ENCODE measurements around the gene RNF121. TPM values are rescaled to one million over a fixed set of nuclear protein-coding genes. Genes with fewer than 3 reads are reported as not detected.

RNF121 gene
- total RNA-seq, 2 donors from 2014 or later, result 17.9 to 24.4 TPM

DNA sequence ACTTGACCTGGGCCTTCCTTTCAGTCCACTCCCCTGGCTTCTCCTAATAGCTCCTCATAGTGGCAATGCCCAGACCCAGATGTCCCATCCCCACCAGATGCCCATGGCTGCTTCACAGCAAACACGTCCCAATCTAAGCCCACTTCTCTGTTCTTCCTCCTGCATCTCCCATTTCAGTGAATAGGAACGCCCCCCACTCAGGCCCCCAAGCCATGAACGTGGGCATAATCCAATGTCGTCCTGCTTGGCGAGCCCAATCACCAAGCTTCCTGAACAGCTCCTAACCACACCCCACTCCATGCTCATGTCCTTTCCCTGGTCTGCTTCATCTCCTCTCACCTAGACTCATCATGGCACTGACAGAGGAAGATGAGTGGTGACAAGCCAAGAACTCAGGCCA lies 78.7 kb downstream of the RNF121 start:
- 81 to 89% methylated on average over 5 of the region's 5 CpGs for WGBS, 2 donors
- intact Hi-C loops (cut with DNase I), result no loop called here
- H3K36me3 ChIP-seq (replicated peaks in 1 of 2; ENCODE audit: insufficient read depth in 1 of 2, low read depth in 2 of 2), result peaks cover 54 to 74% of the 10 kb centered on the region in 2 donors
- H3K4me1 ChIP-seq, result peaks cover 4% of the 10 kb centered on the region
- no peak overlapping the region for H3K4me3 ChIP-seq
- no peaks in the 10 kb centered on the region for H3K9me3 ChIP-seq
- no peak for DNase-seq
- TF ChIP-seq POLR2A (IDR thresholded peaks at IDR 0.05) (no peak), CTCF (IDR thresholded peaks at IDR 0.05) (no peak)
- H3K27me3 ChIP-seq, result no peaks in the 10 kb centered on the region
- ATAC-seq, result no peak
- H3K27ac ChIP-seq, result no peak overlapping the region

- no peaks in the 10 kb centered on the region for H3K27me3 ChIP-seq
- H3K27ac ChIP-seq, result no peak overlapping the region
- no peak for TF ChIP-seq CTCF (IDR thresholded peaks at IDR 0.05)
- ATAC-seq, result no peak
- intact Hi-C loops (cut with DNase I), result no loop called here
- H3K4me3 ChIP-seq, result no peak overlapping the region
- DNase-seq, result peak in 1 of 4 donors; percentile 5
- H3K4me1 ChIP-seq, result peaks cover 16% of the 10 kb centered on the region
- WGBS, 2 donors, result 72 to 75% methylated on average over 6 to 7 of the region's 7 CpGs
- peaks cover 48 to 70% of the 10 kb centered on the region in 2 donors for H3K36me3 ChIP-seq (replicated peaks in 1 of 2; ENCODE audit: insufficient read depth in 1 of 2, low read depth in 2 of 2)
- H3K9me3 ChIP-seq, result no peaks in the 10 kb centered on the region
These were observed 79.9 kb downstream of the RNF121 start for GRCh38 chr11:72008728-72009127.

- intact Hi-C loops (cut with DNase I), result no loop called here
- Histone ChIP-seq H3K9me3 (no peaks in the 10 kb centered on the region), H3K36me3 (replicated peaks in 1 of 2; ENCODE audit: insufficient read depth in 1 of 2, low read depth in 2 of 2) (peaks cover 44 to 68% of the 10 kb centered on the region in 2 donors), H3K4me3 (no peak overlapping the region), H3K4me1 (peaks cover 18% of the 10 kb centered on the region), H3K27me3 (no peaks in the 10 kb centered on the region), H3K27ac (no peak overlapping the region)
- ATAC-seq (no peak), DNase-seq (peak in 1 of 4 donors; percentile 10)
- 87 to 100% methylated on average over 6 of the region's 6 CpGs for WGBS, 2 donors
- TF ChIP-seq CTCF (IDR thresholded peaks at IDR 0.05) (no peak), POLR2A (IDR thresholded peaks at IDR 0.05) (no peak)
These were observed 80.3 kb downstream of the RNF121 start for GRCh38 chr11:72009156-72009555.

DNA sequence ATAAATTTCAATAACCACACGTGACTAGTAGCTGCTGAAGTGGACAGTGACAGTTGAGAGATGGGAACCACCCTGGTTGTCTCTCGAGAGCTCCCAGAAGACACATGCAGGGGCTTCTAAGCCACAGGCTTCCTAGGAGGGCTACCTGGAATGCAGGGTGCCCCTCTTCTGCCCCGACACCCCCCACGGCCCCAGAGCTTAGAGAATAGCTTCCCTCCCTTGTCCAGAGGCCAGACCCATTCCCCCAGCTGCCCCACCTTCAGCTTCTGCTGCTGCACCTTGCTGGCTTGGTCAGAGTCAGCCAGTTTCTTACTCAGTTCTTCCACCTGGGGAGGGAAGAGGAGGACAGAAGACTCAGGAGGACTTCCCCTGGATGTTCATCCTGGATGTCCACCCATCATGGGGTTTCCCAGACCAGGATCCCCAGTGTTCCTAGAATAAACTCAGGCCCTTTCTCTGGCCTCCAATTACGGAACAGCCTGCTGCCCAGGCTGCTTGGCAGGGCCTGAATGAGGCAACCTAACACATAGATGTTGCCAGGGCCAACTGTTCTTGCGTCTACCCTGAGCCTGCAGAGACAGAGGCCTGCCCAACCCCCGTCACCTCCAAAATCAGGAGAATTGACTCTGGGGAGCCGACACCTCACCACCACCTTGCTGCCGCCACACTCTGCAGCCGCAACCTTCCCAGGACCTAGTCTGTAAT lies 81.8 kb downstream of the RNF121 start:
- no peaks in the 10 kb centered on the region for H3K9me3 ChIP-seq
- no peak for ATAC-seq
- no peak overlapping the region for H3K27ac ChIP-seq
- H3K4me1 ChIP-seq, result peaks cover 18% of the 10 kb centered on the region
- no peak overlapping the region for H3K4me3 ChIP-seq
- intact Hi-C loops (cut with DNase I), result no loop called here
- 82 to 87% methylated on average over 4 to 10 of the region's 10 CpGs for WGBS, 2 donors
- peaks cover 44 to 67% of the 10 kb centered on the region in 2 donors for H3K36me3 ChIP-seq (replicated peaks in 1 of 2; ENCODE audit: insufficient read depth in 1 of 2, low read depth in 2 of 2)
- no peaks in the 10 kb centered on the region for H3K27me3 ChIP-seq
- no peak for DNase-seq
- TF ChIP-seq CTCF (IDR thresholded peaks at IDR 0.05), result no peak
- no peak for TF ChIP-seq POLR2A (IDR thresholded peaks at IDR 0.05)

DNA sequence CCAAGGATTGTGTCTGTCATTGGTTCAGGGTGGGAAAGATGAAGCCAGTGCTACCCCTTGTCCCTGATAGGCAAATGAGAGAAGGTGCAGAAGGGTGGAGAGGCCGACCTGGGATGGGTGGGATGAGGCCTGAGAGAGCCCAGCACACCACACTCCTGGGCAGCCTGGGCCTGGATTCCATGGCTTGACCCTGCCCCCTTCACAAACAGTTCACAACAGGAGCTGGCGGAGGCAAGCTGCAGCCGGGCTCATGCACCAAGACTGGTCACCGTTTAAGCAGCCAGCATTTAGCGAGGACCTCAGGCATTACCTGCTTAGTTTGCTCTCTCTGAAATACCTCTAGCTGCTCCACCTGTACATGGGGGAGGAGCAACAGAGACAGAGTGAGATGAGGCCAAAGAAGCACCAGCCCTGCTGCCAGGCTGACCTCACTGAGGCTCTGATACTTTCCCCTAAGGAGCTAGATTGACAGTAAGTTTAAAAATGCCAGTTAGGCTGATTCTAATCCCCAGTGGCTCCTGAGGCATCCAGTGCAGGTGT lies 83.3 kb downstream of the RNF121 start:
- no peak for ATAC-seq

More for the DNA sequence above, 83.3 kb downstream of the RNF121 start:
- Histone ChIP-seq H3K4me1 (peaks cover 18% of the 10 kb centered on the region), H3K27me3 (no peaks in the 10 kb centered on the region), H3K27ac (peak overlapping the region in 2 of 4 donors; percentile 28 to 53), H3K4me3 (no peak overlapping the region), H3K36me3 (replicated peaks in 1 of 2; ENCODE audit: insufficient read depth in 1 of 2, low read depth in 2 of 2) (peaks cover 35 to 65% of the 10 kb centered on the region in 2 donors), H3K9me3 (no peaks in the 10 kb centered on the region)
- no peak for DNase-seq
- intact Hi-C loops (cut with DNase I), result no loop called here
- WGBS, 2 donors, result 68 to 82% methylated on average over 1 to 5 of the region's 5 CpGs
- TF ChIP-seq CTCF (IDR thresholded peaks at IDR 0.05), result no peak
- TF ChIP-seq POLR2A (IDR thresholded peaks at IDR 0.05), result no peak
